Natural killer cell treated with Interleukin-12 subunit alpha and Interleukin-12 subunit beta and Interleukin-15 and Interleukin-18, amount 100 ng/mL, for 72 hours (primary cell): Measurements from ENCODE around the gene RANGAP1. TPM values are rescaled to one million over a fixed set of nuclear protein-coding genes. Genes with fewer than 3 reads are reported as not detected.

ENCODE experiments used
- ATAC-seq, 2 donors: fragments of 150-1000 bp; cut with Tn5 transposase in 1 of 2; sonication (Bioruptor Pico), chemical (Tn5 transposase) in 1 of 2; 2 replicates each; pipeline ENCODE4 v1.10.0; 2021
- DNase-seq: peaks from one replicate; pipeline ENCODE4 v3.0.0; 2022; ENCODE audit warnings: low spot score
- H3K27ac Mint-ChIP-seq, 2 donors: 1 replicate in 1 of 2; 2 replicates in 1 of 2; pipeline ENCODE4 v1.8.0; 2022; ENCODE audit warnings: mixed read lengths in 2 of 2, mild to moderate bottlenecking in 1 of 2, moderate library complexity in 1 of 2
- H3K27me3 Mint-ChIP-seq, 2 donors: 1 replicate in 1 of 2; 2 replicates in 1 of 2; pipeline ENCODE4 v1.8.0; 2022; ENCODE audit warnings: mixed read lengths in 2 of 2
- H3K36me3 Mint-ChIP-seq: one replicate; pipeline ENCODE4 v1.8.0; 2022; ENCODE audit warnings: mixed read lengths
- H3K4me1 Mint-ChIP-seq, 2 donors: 1 replicate in 1 of 2; 2 replicates in 1 of 2; pipeline ENCODE4 v1.8.0; 2022; ENCODE audit warnings: low read depth in 2 of 2, mixed read lengths in 2 of 2, mild to moderate bottlenecking in 1 of 2
- H3K4me3 Mint-ChIP-seq: one replicate; pipeline ENCODE4 v1.8.0; 2022; ENCODE audit warnings: mixed read lengths
- H3K9me3 Mint-ChIP-seq: 2 replicates; pipeline ENCODE4 v1.8.0; 2022; ENCODE audit warnings: mixed read lengths
- total RNA-seq, 2 donors: library from RNA; stranded (reverse); gene quantifications; one replicate each; pipeline ENCODE4 v1.2.3, GENCODE V29; 2022

RANGAP1 gene
- total RNA-seq, 2 donors from 2014 or later, result 101 to 216 TPM

- Mint-ChIP-seq H3K36me3 (peaks cover 5% of the 10 kb centered on the region), H3K4me3 (no peak overlapping the region), H3K27ac (no peak overlapping the region), H3K4me1 (no peaks in the 10 kb centered on the region), H3K27me3 (no peaks in the 10 kb centered on the region), H3K9me3 (no peaks in the 10 kb centered on the region)
- ATAC-seq (no peak), DNase-seq (no peak)
Observed at GRCh38 chr22:41226723-41227655, 59.0 kb downstream of the RANGAP1 start.

- ATAC-seq (no peak), DNase-seq (no peak)
- no peaks in the 10 kb centered on the region for H3K9me3 Mint-ChIP-seq
- no peaks in the 10 kb centered on the region for H3K27me3 Mint-ChIP-seq
- H3K36me3 Mint-ChIP-seq, result peaks cover 10% of the 10 kb centered on the region
- H3K4me1 Mint-ChIP-seq, result peaks cover 0 to 2% of the 10 kb centered on the region in 2 donors
- no peak overlapping the region for H3K4me3 Mint-ChIP-seq
- H3K27ac Mint-ChIP-seq, result no peak overlapping the region
Observed at GRCh38 chr22:41223535-41223934, 62.5 kb downstream of the RANGAP1 start.

DNA sequence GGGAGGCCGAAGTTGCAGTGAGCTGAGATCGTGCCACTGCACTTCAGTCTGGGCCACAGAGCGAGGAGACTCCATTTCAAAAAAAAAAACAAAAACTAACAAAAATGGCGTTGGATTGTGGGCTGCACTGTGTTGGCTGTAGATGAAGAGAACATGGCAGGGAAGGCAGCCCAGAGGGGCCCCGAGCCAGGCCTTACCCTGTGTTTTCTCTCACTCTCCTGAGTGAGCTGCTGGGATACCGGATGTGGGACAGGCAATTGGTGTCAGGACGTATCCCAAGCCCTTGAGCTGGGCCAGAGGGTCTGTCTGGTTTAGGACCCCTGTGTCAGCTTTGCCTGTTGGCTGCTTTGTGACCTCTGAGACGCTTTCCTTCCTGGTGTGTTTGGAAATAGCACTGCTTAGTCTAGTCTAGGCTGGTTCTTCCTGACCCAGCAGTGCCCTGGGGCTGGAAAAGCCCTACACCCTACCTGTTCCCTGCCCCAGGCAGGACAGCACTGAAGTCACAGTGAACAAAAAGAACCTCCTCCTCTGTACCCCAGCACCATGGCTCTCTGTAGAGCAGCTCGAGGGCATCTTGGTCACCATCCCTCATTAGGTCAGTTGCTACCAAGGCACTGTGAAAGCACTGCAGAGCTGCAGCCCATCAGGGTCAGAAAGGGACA, 63.0 kb downstream of the RANGAP1 start:
- peaks cover 1 to 3% of the 10 kb centered on the region in 2 donors for H3K4me1 Mint-ChIP-seq
- no peak overlapping the region for H3K4me3 Mint-ChIP-seq
- peaks cover 10% of the 10 kb centered on the region for H3K36me3 Mint-ChIP-seq
- H3K27ac Mint-ChIP-seq, result no peak overlapping the region
- ATAC-seq, result no peak
- H3K9me3 Mint-ChIP-seq, result no peaks in the 10 kb centered on the region
- no peak for DNase-seq
- no peaks in the 10 kb centered on the region for H3K27me3 Mint-ChIP-seq

GRCh38 chr22:41217553-41218157, 68.3 kb downstream of the RANGAP1 start:
- H3K27ac Mint-ChIP-seq, result peak overlapping the region; percentile 76 to 83
- no peaks in the 10 kb centered on the region for H3K27me3 Mint-ChIP-seq
- H3K36me3 Mint-ChIP-seq, result peaks cover 10% of the 10 kb centered on the region

DNA sequence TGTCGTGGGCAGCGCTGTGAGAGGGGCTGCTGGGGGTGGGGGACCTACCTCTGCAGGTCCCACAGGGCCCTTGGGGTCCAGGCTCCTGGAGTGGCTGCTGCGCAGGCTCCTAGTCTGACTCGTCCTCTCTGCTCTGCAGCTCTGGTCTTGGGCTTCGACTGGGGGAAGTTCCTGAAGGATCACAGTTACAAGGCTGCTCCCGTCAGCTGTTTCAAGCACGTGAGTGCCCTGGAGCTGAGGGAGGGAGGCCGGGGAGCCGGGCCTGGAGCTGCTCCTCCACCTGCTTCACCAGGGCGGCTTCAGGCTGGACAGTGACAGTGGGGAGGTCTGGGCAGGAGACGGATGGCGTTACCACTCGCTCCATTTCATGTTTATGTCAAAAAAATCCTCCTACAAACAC, 69.0 kb downstream of the RANGAP1 start:
- Mint-ChIP-seq H3K4me3 (no peak overlapping the region), H3K27me3 (no peaks in the 10 kb centered on the region), H3K36me3 (peaks cover 10% of the 10 kb centered on the region), H3K4me1 (peaks cover 10 to 22% of the 10 kb centered on the region in 2 donors), H3K9me3 (no peaks in the 10 kb centered on the region), H3K27ac (peak overlapping the region; percentile 76 to 83)
- ATAC-seq (no peak), DNase-seq (no peak)

More at GRCh38 chr22:41217553-41218157, 68.3 kb downstream of the RANGAP1 start:
- H3K4me3 Mint-ChIP-seq, result peak overlapping the region; percentile 42
- no peaks in the 10 kb centered on the region for H3K9me3 Mint-ChIP-seq
- H3K4me1 Mint-ChIP-seq, result peaks cover 10 to 20% of the 10 kb centered on the region in 2 donors
- ATAC-seq (peak; percentile 78 to 84), DNase-seq (no peak)

DNA sequence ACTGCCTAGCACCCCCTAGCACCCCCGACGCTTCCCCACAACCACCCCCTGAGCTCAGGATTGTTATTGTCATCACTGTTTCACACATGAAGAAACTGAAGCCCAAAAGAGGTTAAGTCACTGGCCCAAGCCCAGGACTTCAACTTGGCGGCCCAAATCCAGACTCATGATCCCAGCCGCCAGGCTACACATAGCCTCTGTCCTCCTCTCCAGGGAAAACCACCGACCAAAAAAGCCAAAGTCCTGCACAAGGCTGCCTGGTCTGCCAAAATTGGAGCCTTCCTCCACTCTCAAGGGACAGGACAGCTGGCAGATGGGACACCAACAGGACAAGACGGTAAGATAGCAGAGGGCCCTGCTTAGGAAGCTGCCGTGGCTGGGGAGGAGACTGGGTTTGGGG, 70.1 kb downstream of the RANGAP1 start:
- H3K27me3 Mint-ChIP-seq, result no peaks in the 10 kb centered on the region
- peaks cover 6% of the 10 kb centered on the region for H3K36me3 Mint-ChIP-seq
- H3K27ac Mint-ChIP-seq, result peak overlapping the region in 1 of 2 donors; percentile 83
- ATAC-seq, result no peak
- H3K9me3 Mint-ChIP-seq, result no peaks in the 10 kb centered on the region
- no peak for DNase-seq
- H3K4me1 Mint-ChIP-seq, result peaks cover 10 to 23% of the 10 kb centered on the region in 2 donors
- no peak overlapping the region for H3K4me3 Mint-ChIP-seq

- DNase-seq, result no peak
- Mint-ChIP-seq H3K4me3 (no peak overlapping the region), H3K27me3 (no peaks in the 10 kb centered on the region), H3K9me3 (no peaks in the 10 kb centered on the region), H3K4me1 (peaks cover 10 to 23% of the 10 kb centered on the region in 2 donors), H3K36me3 (peaks cover 6% of the 10 kb centered on the region), H3K27ac (no peak overlapping the region)
- ATAC-seq, result no peak
Observed at GRCh38 chr22:41215409-41215808, 70.6 kb downstream of the RANGAP1 start.

- ATAC-seq, result no peak
- Mint-ChIP-seq H3K27me3 (peaks cover 3 to 11% of the 10 kb centered on the region in 2 donors), H3K4me3 (peak overlapping the region; percentile 55), H3K27ac (no peak overlapping the region), H3K9me3 (no peaks in the 10 kb centered on the region), H3K4me1 (peaks cover 16 to 17% of the 10 kb centered on the region in 2 donors), H3K36me3 (peaks cover 6% of the 10 kb centered on the region)
- DNase-seq, result no peak
Observed at GRCh38 chr22:41206719-41207118, 79.3 kb downstream of the RANGAP1 start.

GRCh38 chr22:41204992-41205900, 80.7 kb downstream of the RANGAP1 start, which contains the start of gene L3MBTL2:
Gene L3MBTL2 (plus strand): TSS chr22:41205312. CDS start chr22:41205363, 51 bp downstream.
- Mint-ChIP-seq H3K4me3 (peak within 1 kb of the TSS; percentile 86), H3K4me1 (peaks cover 16 to 17% of the 10 kb centered on the region in 2 donors), H3K36me3 (peaks cover 6% of the 10 kb centered on the region), H3K9me3 (no peaks in the 10 kb centered on the region), H3K27ac (peak within 1 kb of the TSS; percentile 76 to 94), H3K27me3 (peaks cover 3 to 16% of the 10 kb centered on the region in 2 donors)
- DNase-seq (peak; percentile 98), ATAC-seq (peak; percentile 100)

- Mint-ChIP-seq H3K36me3 (no peaks in the 10 kb centered on the region), H3K27ac (peak overlapping the region in 1 of 2 donors; percentile 6), H3K27me3 (peaks cover 7 to 16% of the 10 kb centered on the region in 2 donors), H3K9me3 (no peaks in the 10 kb centered on the region), H3K4me1 (peaks cover 12 to 16% of the 10 kb centered on the region in 2 donors), H3K4me3 (no peak overlapping the region)
- no peak for DNase-seq
- ATAC-seq, result no peak
Observed at GRCh38 chr22:41204066-41204465, 81.9 kb downstream of the RANGAP1 start.

- no peak for ATAC-seq
- H3K9me3 Mint-ChIP-seq, result no peaks in the 10 kb centered on the region
- peaks cover 7 to 16% of the 10 kb centered on the region in 2 donors for H3K27me3 Mint-ChIP-seq
- H3K36me3 Mint-ChIP-seq, result no peaks in the 10 kb centered on the region
- no peak overlapping the region for H3K4me3 Mint-ChIP-seq
- H3K4me1 Mint-ChIP-seq, result peaks cover 15 to 21% of the 10 kb centered on the region in 2 donors
- DNase-seq, result no peak
- no peak overlapping the region for H3K27ac Mint-ChIP-seq
Observed at GRCh38 chr22:41203118-41203517, 82.9 kb downstream of the RANGAP1 start.

DNA sequence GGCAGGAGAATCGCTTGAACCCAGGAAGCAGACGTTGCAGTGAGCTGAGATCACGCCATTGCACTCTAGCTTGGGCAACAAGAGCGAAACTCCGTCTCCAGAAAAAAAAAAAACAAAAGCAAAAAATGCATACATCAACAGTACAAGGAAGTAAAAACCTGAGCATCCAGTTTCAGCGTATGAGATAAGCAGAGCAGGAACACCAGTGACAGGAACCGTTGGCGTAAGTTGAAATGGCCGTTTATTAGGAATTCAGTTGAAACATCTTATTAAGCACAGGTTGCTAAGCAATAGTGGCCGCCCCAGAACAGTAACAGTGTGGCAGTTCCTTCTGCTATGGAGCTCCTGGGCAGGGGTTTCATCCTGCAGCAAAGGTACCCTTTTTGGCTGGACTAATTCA, 84.8 kb downstream of the RANGAP1 start:
- ATAC-seq, result no peak
- Mint-ChIP-seq H3K9me3 (no peaks in the 10 kb centered on the region), H3K27ac (no peak overlapping the region), H3K27me3 (peaks cover 7 to 16% of the 10 kb centered on the region in 2 donors), H3K4me3 (no peak overlapping the region), H3K4me1 (peaks cover 20 to 29% of the 10 kb centered on the region in 2 donors), H3K36me3 (no peaks in the 10 kb centered on the region)
- no peak for DNase-seq
